HEK293 (cell line): ENCODE results near the gene TMEM35A.
"Not testable (repeated sequence)": the region's sequence is repeated elsewhere in the genome, so short reads cannot be mapped to it uniquely, and the experiment has no call there.

ENCODE experiments used
- CTCF ChIA-PET: fragments of 350-600 bp; formaldehyde crosslinking; extraction: SDS; loops from one replicate; lab custom pipeline; 2021; ENCODE audit warnings: antibody characterized with exemption; lab: Yijun Ruan, JAX
- POLR2A ChIA-PET: fragments of 300-600 bp; formaldehyde crosslinking; extraction: SDS; loops from one replicate; lab custom pipeline; 2020; ENCODE audit warnings: antibody characterized with exemption, inconsistent platforms; lab: Yijun Ruan, JAX
- H3K27ac ChIP-seq: fragments of 200-500 bp; sonication (Bioruptor generic); 2 replicates; pipeline ENCODE4 v1.5.1; 2014; ENCODE audit warnings: low read depth, low read length, control low read depth, inconsistent platforms; ENCODE audit errors: extremely low read depth
- H3K36me3 ChIP-seq, 2 experiments: fragments of 200-500 bp in 1 of 2; sonication (Bioruptor generic) in 1 of 2; 1 replicate in 1 of 2; 2 replicates in 1 of 2; pipeline ENCODE4 v1.5.1; 2014 to 2017; ENCODE audit warnings: inconsistent platforms in 2 of 2, low read length in 2 of 2; ENCODE audit not compliant: control insufficient read depth in 2 of 2, insufficient read depth in 1 of 2
- H3K4me1 ChIP-seq: fragments of 200-500 bp; sonication (Bioruptor generic); 2 replicates; pipeline ENCODE4 v1.5.1; 2014; ENCODE audit warnings: mild to moderate bottlenecking, low read length, inconsistent platforms; ENCODE audit not compliant: control insufficient read depth, insufficient read depth
- H3K4me3 ChIP-seq: 2 replicates; pipeline ENCODE4 v1.5.1; 2011; ENCODE audit warnings: low read depth, mild to moderate bottlenecking, control low read depth, low read length, moderate library complexity
- H3K9me3 ChIP-seq: fragments of 200-500 bp; sonication (Bioruptor generic); 2 replicates; pipeline ENCODE4 v1.5.1; 2014; ENCODE audit warnings: low read depth, low read length, inconsistent platforms; ENCODE audit not compliant: control insufficient read depth, insufficient read depth
- EGR2 ChIP-seq: fragments of 450-650 bp; formaldehyde crosslinking; IDR thresholded peaks from 2 replicates; pipeline ENCODE4 v1.5.1; 2016; ENCODE audit warnings: low read depth, missing biosample characterization, missing genetic modification characterization
- KLF9 ChIP-seq: fragments of 450-650 bp; formaldehyde crosslinking; IDR thresholded peaks from 2 replicates; pipeline ENCODE4 v1.5.1; 2016; ENCODE audit warnings: missing biosample characterization, missing genetic modification characterization, low read depth
- MZF1 ChIP-seq: fragments of 450-650 bp; formaldehyde crosslinking; IDR thresholded peaks from 2 replicates; pipeline ENCODE4 v1.5.1; 2017; ENCODE audit warnings: missing biosample characterization, missing genetic modification characterization, borderline replicate concordance
- SP7 ChIP-seq: fragments of 450-650 bp; formaldehyde crosslinking; IDR thresholded peaks from 2 replicates; pipeline ENCODE4 v1.5.1; 2016; ENCODE audit warnings: missing biosample characterization, missing genetic modification characterization
- ZBTB17 ChIP-seq: fragments of 450-650 bp; formaldehyde crosslinking; IDR thresholded peaks from 2 replicates; pipeline ENCODE4 v1.5.1; 2016; ENCODE audit warnings: missing biosample characterization, missing genetic modification characterization
- ZBTB20 ChIP-seq: fragments of 450-650 bp; formaldehyde crosslinking; IDR thresholded peaks from 2 replicates; pipeline ENCODE4 v1.5.1; 2016; ENCODE audit warnings: missing biosample characterization, missing genetic modification characterization
- ZEB2 ChIP-seq: fragments of 450-650 bp; formaldehyde crosslinking; IDR thresholded peaks from 2 replicates; pipeline ENCODE4 v1.5.1; 2016; ENCODE audit warnings: missing biosample characterization, missing genetic modification characterization
- ZFHX2 ChIP-seq: fragments of 450-650 bp; formaldehyde crosslinking; conservative IDR thresholded peaks from 2 replicates; pipeline ENCODE4 v1.5.1; 2016; ENCODE audit warnings: missing biosample characterization, missing genetic modification characterization
- ZIC2 ChIP-seq: fragments of 450-650 bp; formaldehyde crosslinking; IDR thresholded peaks from 2 replicates; pipeline ENCODE4 v1.5.1; 2016; ENCODE audit warnings: missing biosample characterization, missing genetic modification characterization
- ZNF114 ChIP-seq: fragments of 450-650 bp; formaldehyde crosslinking; IDR thresholded peaks from 2 replicates; pipeline ENCODE4 v1.5.0; 2017; ENCODE audit warnings: missing biosample characterization, missing genetic modification characterization
- ZNF132 ChIP-seq: fragments of 450-650 bp; formaldehyde crosslinking; IDR thresholded peaks from 2 replicates; pipeline ENCODE4 v1.5.1; 2017; ENCODE audit warnings: missing biosample characterization, missing genetic modification characterization, borderline replicate concordance
- ZNF416 ChIP-seq: fragments of 450-650 bp; formaldehyde crosslinking; IDR thresholded peaks from 2 replicates; pipeline ENCODE4 v1.5.1; 2016; ENCODE audit warnings: missing biosample characterization, missing genetic modification characterization
- ZNF561 ChIP-seq: fragments of 450-650 bp; IDR thresholded peaks from 2 replicates; pipeline ENCODE4 v1.5.1; 2018; ENCODE audit warnings: missing biosample characterization, missing genetic modification characterization, borderline replicate concordance
- TF ChIP-seq, protein P1 (sequence below): fragments of 450-650 bp; formaldehyde crosslinking; IDR thresholded peaks from 2 replicates; pipeline ENCODE4 v1.5.1; 2017; ENCODE audit warnings: missing biosample characterization, missing genetic modification characterization
- TF ChIP-seq, protein P2 (sequence below): fragments of 450-650 bp; formaldehyde crosslinking; IDR thresholded peaks from 2 replicates; pipeline ENCODE4 v1.5.1; 2016; ENCODE audit warnings: missing biosample characterization, missing genetic modification characterization
- TF ChIP-seq, protein P3 (sequence below): fragments of 450-650 bp; formaldehyde crosslinking; IDR thresholded peaks from 2 replicates; pipeline ENCODE4 v1.5.1; 2017; ENCODE audit warnings: missing biosample characterization, missing genetic modification characterization

The TMEM35A gene

DNA sequence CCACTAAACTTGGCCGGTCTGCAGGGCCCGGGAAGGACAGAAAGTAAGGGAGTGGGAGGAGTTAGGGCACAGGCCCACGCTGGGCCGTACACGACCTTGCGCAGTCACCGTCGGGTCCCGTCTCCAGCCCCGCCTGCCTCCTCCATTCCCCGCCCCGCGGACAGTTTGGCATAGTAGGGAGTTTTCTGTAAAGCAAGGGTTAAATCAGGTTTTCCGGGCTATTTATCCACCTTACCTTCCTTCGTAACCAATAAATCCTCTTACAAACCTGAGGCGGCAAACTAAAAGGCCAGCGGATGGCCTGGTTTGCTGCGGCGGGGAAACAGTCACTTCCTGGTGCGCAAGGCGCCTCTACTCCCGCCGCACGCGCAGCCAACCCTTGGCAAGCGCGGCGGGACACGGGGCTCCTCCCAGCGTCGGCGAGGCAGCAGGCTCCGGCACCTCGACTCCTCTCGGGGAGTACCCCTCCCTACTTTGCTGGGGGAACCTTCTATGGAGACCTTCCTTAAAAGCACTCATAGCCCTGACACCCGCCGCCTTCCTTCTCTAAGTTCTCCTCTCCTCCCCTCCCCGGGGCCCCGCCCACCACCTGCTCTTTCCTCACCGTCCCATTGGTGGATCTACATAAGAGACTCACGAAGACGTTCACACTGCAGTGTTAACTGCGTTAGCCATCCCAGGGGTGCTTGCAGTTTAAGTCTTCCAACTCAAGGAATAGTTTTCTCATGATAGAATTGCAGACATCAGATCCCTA lies 27.0 kb upstream of the TMEM35A start, which contains the start of gene TRMT2B (continued):
- TF ChIP-seq MZF1 (no peak), ZBTB17 (tag by site-specific recombination) (no peak), ZBTB20 (tag by site-specific recombination) (peak; percentile 58; the same call in 1 of the 2 replicates), EGR2 (tag by site-specific recombination) (0 out of 2 replicates have a peak, but pooled peaks have one; percentile 22), ZNF114 (tag by site-specific recombination) (no peak), ZEB2 (tag by site-specific recombination) (0 out of 2 replicates have a peak, but pooled peaks have one; percentile 25), ZFHX2 (tag by site-specific recombination) (no peak; the same call in 1 of the 2 replicates), ZIC2 (peak; percentile 45), ZNF416 (no peak)
- TF ChIP-seq, protein P1, sequence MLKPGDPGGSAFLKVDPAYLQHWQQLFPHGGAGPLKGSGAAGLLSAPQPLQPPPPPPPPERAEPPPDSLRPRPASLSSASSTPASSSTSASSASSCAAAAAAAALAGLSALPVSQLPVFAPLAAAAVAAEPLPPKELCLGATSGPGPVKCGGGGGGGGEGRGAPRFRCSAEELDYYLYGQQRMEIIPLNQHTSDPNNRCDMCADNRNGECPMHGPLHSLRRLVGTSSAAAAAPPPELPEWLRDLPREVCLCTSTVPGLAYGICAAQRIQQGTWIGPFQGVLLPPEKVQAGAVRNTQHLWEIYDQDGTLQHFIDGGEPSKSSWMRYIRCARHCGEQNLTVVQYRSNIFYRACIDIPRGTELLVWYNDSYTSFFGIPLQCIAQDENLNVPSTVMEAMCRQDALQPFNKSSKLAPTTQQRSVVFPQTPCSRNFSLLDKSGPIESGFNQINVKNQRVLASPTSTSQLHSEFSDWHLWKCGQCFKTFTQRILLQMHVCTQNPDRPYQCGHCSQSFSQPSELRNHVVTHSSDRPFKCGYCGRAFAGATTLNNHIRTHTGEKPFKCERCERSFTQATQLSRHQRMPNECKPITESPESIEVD (tag by site-specific recombination): no peak

DNA sequence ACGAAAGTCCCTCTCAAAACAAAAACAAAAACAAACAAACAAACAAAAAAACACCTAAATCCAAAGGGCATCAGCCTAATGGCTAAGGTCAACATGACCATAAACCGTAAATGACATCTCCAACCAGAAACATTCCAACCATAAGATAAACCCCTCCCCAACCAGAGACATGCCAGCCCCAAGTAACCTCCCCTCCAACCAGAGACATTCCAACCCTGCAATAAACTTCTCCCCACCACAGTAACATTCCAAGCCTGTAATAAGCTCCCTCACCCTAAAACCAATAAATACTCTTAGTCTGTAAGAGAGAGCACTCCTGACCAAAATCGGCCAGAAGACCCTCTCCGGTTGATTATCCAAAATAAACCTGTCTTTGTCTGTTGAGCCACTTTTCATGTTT lies 22.1 kb upstream of the TMEM35A start:
- H3K4me3 ChIP-seq, CTCF ChIA-PET, H3K4me1 ChIP-seq, H3K27ac ChIP-seq, H3K9me3 ChIP-seq, H3K36me3 ChIP-seq: not testable (repeated sequence)
- POLR2A ChIA-PET: interaction anchor here (0.6 kb wide), 1 partner anchor 36 kb away, joined by 3 read pairs; no protein-coding TSS in a partner anchor

DNA sequence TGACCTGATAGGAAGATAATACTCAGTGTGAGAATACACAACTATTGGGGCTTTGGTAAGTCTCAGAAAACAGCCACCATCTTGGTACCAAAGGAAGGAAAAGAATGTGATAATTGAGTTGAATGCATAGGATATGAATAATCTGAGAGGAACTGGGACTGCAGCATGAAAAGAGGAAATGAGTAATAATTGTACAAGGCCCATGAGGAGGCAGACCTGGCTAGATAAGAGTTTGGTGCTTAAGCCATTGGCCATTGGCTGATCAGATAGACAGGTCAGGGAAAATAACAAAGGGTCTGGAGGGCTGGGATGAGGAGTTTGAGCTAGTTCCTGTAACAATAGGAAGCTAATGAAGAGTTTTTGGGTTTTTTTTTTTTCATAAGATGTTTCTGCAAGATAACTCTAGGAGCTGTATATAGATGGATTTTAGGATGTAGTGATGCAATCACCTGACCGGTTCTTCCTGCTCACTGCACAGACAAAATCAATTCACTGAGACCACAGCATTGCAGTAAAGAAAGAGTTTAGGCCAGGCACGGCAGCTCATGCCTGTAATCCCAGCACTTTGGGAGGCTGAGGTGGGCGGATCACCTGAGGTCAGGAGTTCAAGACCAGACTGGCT lies 21.5 kb upstream of the TMEM35A start:
- no peak for TF ChIP-seq ZNF132
- TF ChIP-seq ZNF561 (tag by site-specific recombination): no peak
- TF ChIP-seq SP7: no peak
- TF ChIP-seq, protein P2, sequence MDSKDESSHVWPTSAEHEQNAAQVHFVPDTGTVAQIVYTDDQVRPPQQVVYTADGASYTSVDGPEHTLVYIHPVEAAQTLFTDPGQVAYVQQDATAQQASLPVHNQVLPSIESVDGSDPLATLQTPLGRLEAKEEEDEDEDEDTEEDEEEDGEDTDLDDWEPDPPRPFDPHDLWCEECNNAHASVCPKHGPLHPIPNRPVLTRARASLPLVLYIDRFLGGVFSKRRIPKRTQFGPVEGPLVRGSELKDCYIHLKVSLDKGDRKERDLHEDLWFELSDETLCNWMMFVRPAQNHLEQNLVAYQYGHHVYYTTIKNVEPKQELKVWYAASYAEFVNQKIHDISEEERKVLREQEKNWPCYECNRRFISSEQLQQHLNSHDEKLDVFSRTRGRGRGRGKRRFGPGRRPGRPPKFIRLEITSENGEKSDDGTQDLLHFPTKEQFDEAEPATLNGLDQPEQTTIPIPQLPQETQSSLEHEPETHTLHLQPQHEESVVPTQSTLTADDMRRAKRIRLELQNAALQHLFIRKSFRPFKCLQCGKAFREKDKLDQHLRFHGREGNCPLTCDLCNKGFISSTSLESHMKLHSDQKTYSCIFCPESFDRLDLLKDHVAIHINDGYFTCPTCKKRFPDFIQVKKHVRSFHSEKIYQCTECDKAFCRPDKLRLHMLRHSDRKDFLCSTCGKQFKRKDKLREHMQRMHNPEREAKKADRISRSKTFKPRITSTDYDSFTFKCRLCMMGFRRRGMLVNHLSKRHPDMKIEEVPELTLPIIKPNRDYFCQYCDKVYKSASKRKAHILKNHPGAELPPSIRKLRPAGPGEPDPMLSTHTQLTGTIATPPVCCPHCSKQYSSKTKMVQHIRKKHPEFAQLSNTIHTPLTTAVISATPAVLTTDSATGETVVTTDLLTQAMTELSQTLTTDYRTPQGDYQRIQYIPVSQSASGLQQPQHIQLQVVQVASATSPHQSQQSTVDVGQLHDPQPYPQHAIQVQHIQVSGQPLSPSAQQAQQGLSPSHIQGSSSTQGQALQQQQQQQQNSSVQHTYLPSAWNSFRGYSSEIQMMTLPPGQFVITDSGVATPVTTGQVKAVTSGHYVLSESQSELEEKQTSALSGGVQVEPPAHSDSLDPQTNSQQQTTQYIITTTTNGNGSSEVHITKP (tag by site-specific recombination): no peak
- TF ChIP-seq KLF9 (tag by site-specific recombination): no peak
- TF ChIP-seq, protein P3, sequence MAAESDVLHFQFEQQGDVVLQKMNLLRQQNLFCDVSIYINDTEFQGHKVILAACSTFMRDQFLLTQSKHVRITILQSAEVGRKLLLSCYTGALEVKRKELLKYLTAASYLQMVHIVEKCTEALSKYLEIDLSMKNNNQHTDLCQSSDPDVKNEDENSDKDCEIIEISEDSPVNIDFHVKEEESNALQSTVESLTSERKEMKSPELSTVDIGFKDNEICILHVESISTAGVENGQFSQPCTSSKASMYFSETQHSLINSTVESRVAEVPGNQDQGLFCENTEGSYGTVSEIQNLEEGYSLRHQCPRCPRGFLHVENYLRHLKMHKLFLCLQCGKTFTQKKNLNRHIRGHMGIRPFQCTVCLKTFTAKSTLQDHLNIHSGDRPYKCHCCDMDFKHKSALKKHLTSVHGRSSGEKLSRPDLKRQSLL (tag by site-specific recombination): no peak
- no peak overlapping the region for H3K27ac ChIP-seq
- ChIA-PET POLR2A (no interaction called here), CTCF (interaction anchor here (0.6 kb wide), 1 partner anchor 147 kb away, joined by 3 read pairs; no protein-coding TSS in a partner anchor)
- H3K36me3 ChIP-seq: no peaks in the 10 kb centered on the region
- no peak overlapping the region for H3K4me3 ChIP-seq
- no peaks in the 10 kb centered on the region; the same call in 1 of the 2 replicates for H3K9me3 ChIP-seq
- no peaks in the 10 kb centered on the region for H3K4me1 ChIP-seq
